H1 (cell line): ENCODE data around the gene NRROS. TPM values are rescaled to one million over a fixed set of nuclear protein-coding genes. Genes with fewer than 3 reads are reported as not detected.

Experiments used
- CTCF ChIA-PET: fragments of 300-600 bp; sonication (Branson Sonifier 250); formaldehyde crosslinking; loops from one replicate; lab custom pipeline; 2021; ENCODE audit not compliant: partially characterized antibody; lab: Charles Lee
- POLR2A ChIA-PET: fragments of 300-600 bp; sonication (Branson Sonifier 250); formaldehyde crosslinking; loops from one replicate; lab custom pipeline; 2021; ENCODE audit warnings: inconsistent platforms; ENCODE audit not compliant: partially characterized antibody; lab: Charles Lee
- DNase-seq, 2 experiments: peaks; one replicate each; pipeline versions ENCODE4 v3.0.0 to v3.0.0-alpha.2; 2010 to 2022; ENCODE audit warnings: low spot score in 2 of 2, low read depth in 1 of 2, mixed read lengths in 1 of 2
- FAIRE-seq: peaks from 2 replicates; lab custom pipeline; 2011; peaks lifted over from hg19 to GRCh38; lab: Jason Lieb, UNC
- H2AFZ ChIP-seq: 2 replicates; pipeline ENCODE4 v1.8.1; 2012; ENCODE audit warnings: low read length, inconsistent platforms
- H2AK5ac ChIP-seq: 2 replicates; pipeline ENCODE4 v1.6.1; 2013; ENCODE audit warnings: low read depth, low read length
- H2BK120ac ChIP-seq: replicated peaks from 2 replicates; pipeline ENCODE3; 2013; ENCODE audit warnings: low read depth, low read length, inconsistent platforms
- H2BK12ac ChIP-seq: 2 replicates; pipeline ENCODE4 v1.6.1; 2013; ENCODE audit warnings: low read depth, low read length
- H2BK15ac ChIP-seq: 2 replicates; pipeline ENCODE4 v1.6.1; 2013; ENCODE audit warnings: low read length
- H2BK20ac ChIP-seq: 2 replicates; pipeline ENCODE4 v1.6.1; 2013; ENCODE audit warnings: low read length
- H2BK5ac ChIP-seq: 2 replicates; pipeline ENCODE4 v1.6.1; 2013; ENCODE audit warnings: low read depth, low read length
- H3K14ac ChIP-seq: 2 replicates; pipeline ENCODE4 v1.6.1; 2013; ENCODE audit warnings: inconsistent platforms; ENCODE audit not compliant: insufficient read length
- H3K18ac ChIP-seq: 2 replicates; pipeline ENCODE4 v1.6.1; 2013; ENCODE audit warnings: low read length; ENCODE audit errors: extremely low read depth
- H3K23ac ChIP-seq: 2 replicates; pipeline ENCODE4 v1.6.1; 2013; ENCODE audit warnings: inconsistent platforms; ENCODE audit not compliant: insufficient read length
- H3K23me2 ChIP-seq: 2 replicates; pipeline ENCODE4 v1.6.1; 2013; ENCODE audit warnings: low read depth, low read length
- H3K27ac ChIP-seq: 2 replicates; pipeline ENCODE4 v1.6.1; 2011; ENCODE audit warnings: low read depth, low read length, inconsistent platforms
- H3K27me3 ChIP-seq, 4 experiments: replicated peaks in 1 of 4; 1 replicate in 1 of 4; 2 replicates in 3 of 4; pipeline versions ENCODE4 v1.6.1 to v1.8.1; 2011 to 2013; ENCODE audit warnings: low read length in 3 of 4, mild to moderate bottlenecking in 3 of 4, inconsistent platforms in 2 of 4, mixed read lengths in 2 of 4, moderate library complexity in 1 of 4; ENCODE audit not compliant: control insufficient read depth in 3 of 4, insufficient read depth in 3 of 4; ENCODE audit errors: extremely low read depth in 1 of 4
- H3K36me3 ChIP-seq, 4 experiments: 2 replicates each; pipeline versions ENCODE4 v1.6.1 to v1.8.1; 2011 to 2013; ENCODE audit warnings: mild to moderate bottlenecking in 4 of 4, low read length in 3 of 4, moderate library complexity in 2 of 4, control low read depth in 1 of 4, inconsistent platforms in 1 of 4; ENCODE audit not compliant: insufficient read depth in 4 of 4, control insufficient read depth in 2 of 4
- H3K4ac ChIP-seq: replicated peaks from 2 replicates; pipeline ENCODE3; 2013; ENCODE audit warnings: low read length, low read depth, mixed read lengths, inconsistent platforms; ENCODE audit not compliant: insufficient read length
- H3K4me1 ChIP-seq, 4 experiments: replicated peaks in 1 of 4; 1 replicate in 1 of 4; 2 replicates in 3 of 4; pipeline versions ENCODE4 v1.6.1 to v1.8.1; 2011 to 2013; ENCODE audit warnings: low read length in 3 of 4, inconsistent platforms in 2 of 4, mixed read lengths in 1 of 4; ENCODE audit not compliant: insufficient read depth in 4 of 4, control insufficient read depth in 3 of 4
- H3K4me2 ChIP-seq, 2 experiments: 2 replicates each; pipeline versions ENCODE4 v1.6.1 to v1.8.1; 2011 to 2013; ENCODE audit warnings: low read depth in 2 of 2, low read length in 2 of 2, control low read depth in 1 of 2, inconsistent platforms in 1 of 2, mild to moderate bottlenecking in 1 of 2; ENCODE audit not compliant: insufficient read depth in 1 of 2
- H3K4me3 ChIP-seq, 4 experiments: fragments of 200-600, 300-600 bp in 1 of 4; sonication (generic), shearing (Covaris generic), sonication (Bioruptor Twin) in 1 of 4; 2 replicates each; pipeline versions ENCODE4 v1.5.1 to v1.8.1; 2011 to 2016; ENCODE audit warnings: low read length in 4 of 4, low read depth in 3 of 4, control low read depth in 2 of 4, inconsistent platforms in 2 of 4, mild to moderate bottlenecking in 2 of 4, mixed read lengths in 1 of 4, moderate library complexity in 1 of 4; ENCODE audit not compliant: insufficient read depth in 2 of 4; ENCODE audit errors: extremely low read depth in 1 of 4
- H3K56ac ChIP-seq: replicated peaks from 2 replicates; pipeline ENCODE3; 2013; ENCODE audit warnings: low read depth, mild to moderate bottlenecking, mixed read lengths, low read length, inconsistent platforms; ENCODE audit not compliant: insufficient read length
- H3K79me1 ChIP-seq: 2 replicates; pipeline ENCODE4 v1.6.1; 2013; ENCODE audit warnings: low read depth, low read length, control low read depth
- H3K79me2 ChIP-seq, 2 experiments: 2 replicates each; pipeline versions ENCODE4 v1.6.1 to v1.8.1; 2012 to 2013; ENCODE audit warnings: low read length in 2 of 2, mild to moderate bottlenecking in 2 of 2, inconsistent platforms in 1 of 2; ENCODE audit not compliant: insufficient read depth in 2 of 2, control insufficient read depth in 1 of 2
- H3K9ac ChIP-seq, 4 experiments: replicated peaks in 1 of 4; 1 replicate in 1 of 4; 2 replicates in 3 of 4; pipeline versions ENCODE4 v1.6.1 to v1.8.1; 2011 to 2013; ENCODE audit warnings: low read depth in 3 of 4, low read length in 3 of 4, control low read depth in 2 of 4, mild to moderate bottlenecking in 2 of 4, moderate library complexity in 2 of 4, inconsistent platforms in 1 of 4; ENCODE audit errors: extremely low read depth in 1 of 4
- H3K9me3 ChIP-seq, 2 experiments: 2 replicates each; pipeline versions ENCODE4 v1.6.1 to v1.8.1; 2012 to 2013; ENCODE audit warnings: mild to moderate bottlenecking in 2 of 2, moderate library complexity in 2 of 2, control low read depth in 1 of 2, inconsistent platforms in 1 of 2, low read depth in 1 of 2, low read length in 1 of 2, mixed read lengths in 1 of 2; ENCODE audit not compliant: insufficient read depth in 2 of 2
- H4K20me1 ChIP-seq, 2 experiments: replicated peaks in 1 of 2; 2 replicates each; pipeline versions ENCODE3 to v1.8.1; 2011 to 2013; ENCODE audit warnings: inconsistent platforms in 2 of 2, low read length in 2 of 2, mild to moderate bottlenecking in 1 of 2; ENCODE audit not compliant: insufficient read depth in 2 of 2, control insufficient read depth in 1 of 2
- H4K5ac ChIP-seq: 2 replicates; pipeline ENCODE4 v1.6.1; 2013; ENCODE audit warnings: low read length, low read depth, mixed read lengths, inconsistent platforms; ENCODE audit not compliant: insufficient read length
- H4K8ac ChIP-seq: 2 replicates; pipeline ENCODE4 v1.8.0; 2013; ENCODE audit warnings: mild to moderate bottlenecking, moderate library complexity, low read length, inconsistent platforms; ENCODE audit not compliant: insufficient read depth; ENCODE audit errors: extremely low read depth
- H4K91ac ChIP-seq: replicated peaks from 2 replicates; pipeline ENCODE3; 2013; ENCODE audit warnings: low read length, mixed read lengths, inconsistent platforms; ENCODE audit not compliant: insufficient read length
- BACH1 ChIP-seq: IDR thresholded peaks from 2 replicates; pipeline ENCODE4 v1.6.1; 2012; ENCODE audit warnings: low read length, improper control_type of control experiment
- CBX5 ChIP-seq: fragments of 300-800, 300-1000 bp; sonication (generic); IDR thresholded peaks from 2 replicates; pipeline ENCODE4 v1.7.1; 2016; ENCODE audit warnings: antibody characterized with exemption, low read length, low read depth
- CEBPB ChIP-seq: IDR thresholded peaks from 2 replicates; pipeline ENCODE4 v1.6.1; 2012; ENCODE audit warnings: low read depth, low read length
- EGR1 ChIP-seq: IDR thresholded peaks from 2 replicates; pipeline ENCODE4 v1.6.1; 2011; ENCODE audit warnings: low read depth, low read length, borderline replicate concordance
- POU5F1 ChIP-seq: IDR thresholded peaks from 2 replicates; pipeline ENCODE4 v1.6.1; 2011; ENCODE audit warnings: low read depth, mild to moderate bottlenecking, low read length, moderate library complexity
- SIX5 ChIP-seq: IDR thresholded peaks from 2 replicates; pipeline ENCODE4 v1.6.1; 2011; ENCODE audit warnings: mild to moderate bottlenecking, low read depth, low read length
- WGBS, 2 experiments: shearing (Covaris generic) in 1 of 2; methylation state at CpG; one replicate each; pipeline versions ENCODE4 v1.1.6 to v1.1.7; 2013 to 2015; ENCODE audit warnings: low lambda C conversion rate in 2 of 2, mixed read lengths in 2 of 2, inconsistent platforms in 1 of 2, low coverage in 1 of 2, missing lambda C conversion rate in 1 of 2; ENCODE audit not compliant: insufficient replicate concordance in 2 of 2, insufficient coverage in 1 of 2, insufficient read length in 1 of 2; ENCODE audit errors: extremely low coverage in 1 of 2, missing lambda C conversion rate in 1 of 2; 5-methylcytosine and 5-hydroxymethylcytosine counted together
- polyA plus RNA-seq, 7 experiments: library from polyadenylated mRNA; depleted of rRNA in 3 of 7; stranded (reverse) in 5 of 7; unstranded in 2 of 7; fragments of >200 nt in 5 of 7; fragments of 200-250 nt in 2 of 7; gene quantifications; 1 replicate in 5 of 7; 2 replicates in 1 of 7; 4 replicates in 1 of 7; pipeline versions ENCODE4 v1.2.1 to v1.2.3, GENCODE V29; 2011 to 2013; ENCODE audit warnings: missing spikeins in 2 of 7, mixed read lengths in 2 of 7
- total RNA-seq: library from RNA; stranded (reverse); fragmentation: NEBNext Ultra II Directional; extraction: Animal tissue kit (Norgen Biotek cat#: 25700); gene quantifications from 2 replicates; pipeline ENCODE4 v1.2.1, GENCODE V29; 2021

NRROS gene
- total and polyA plus RNA-seq, 2 of the 8 experiments (the other 6 are each of a cell fraction or from before 2014, with no cell fraction given): 5.3 to 7.3 TPM

DNA sequence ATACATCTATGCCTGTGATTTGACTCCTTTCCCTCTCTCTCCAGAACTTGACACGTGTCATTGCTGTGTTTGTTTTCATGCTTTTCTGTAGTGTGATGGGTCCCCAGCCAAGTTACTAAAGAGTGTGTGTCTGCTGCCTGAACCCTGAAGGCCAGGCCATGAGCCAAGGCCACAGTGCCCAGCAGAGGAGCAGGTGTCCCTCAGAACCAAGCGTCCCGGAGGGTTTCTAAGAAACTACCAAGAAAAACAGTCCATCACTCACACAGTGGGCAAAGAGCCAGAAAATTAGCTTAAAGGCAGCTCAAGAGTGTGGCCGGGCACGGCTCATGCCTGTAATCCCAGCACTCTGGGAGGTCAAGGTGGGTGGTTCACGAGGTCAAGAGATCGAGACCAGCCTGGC, 35.8 kb upstream of the NRROS start:
- no peak overlapping the region for H4K8ac ChIP-seq
- H2BK5ac ChIP-seq: no peak overlapping the region
- no peak overlapping the region for H2BK120ac ChIP-seq
- H2AK5ac ChIP-seq: no peak overlapping the region
- H4K91ac ChIP-seq: no peak overlapping the region
- H3K56ac ChIP-seq: no peak overlapping the region
- no peak overlapping the region for H3K9ac ChIP-seq
- H3K4me1 ChIP-seq: no peaks in the 10 kb centered on the region
- H3K4me2 ChIP-seq: no peak overlapping the region
- POLR2A ChIA-PET: no interaction called here
- H3K4ac ChIP-seq: no peak overlapping the region
- H2AFZ ChIP-seq: no peak overlapping the region
- TF ChIP-seq CEBPB (no peak), POU5F1 (no peak), SIX5 (no peak), BACH1 (no peak), CBX5 (no peak), EGR1 (no peak)
- CTCF ChIA-PET: interaction anchor here (0.6 to 1.0 kb wide), 2 partner anchors 36 to 44 kb away, joined by 3 to 5 read pairs; no protein-coding TSS in a partner anchor
- H3K18ac ChIP-seq: no peak overlapping the region
- H2BK12ac ChIP-seq: no peak overlapping the region
- H3K36me3 ChIP-seq: no peaks in the 10 kb centered on the region
- H4K20me1 ChIP-seq: no peaks in the 10 kb centered on the region
- H3K27ac ChIP-seq: no peak overlapping the region
- no peak overlapping the region for H3K4me3 ChIP-seq
- FAIRE-seq: no peak
- no peak overlapping the region for H4K5ac ChIP-seq
- no peaks in the 10 kb centered on the region for H3K23me2 ChIP-seq
- no peak overlapping the region for H3K14ac ChIP-seq
- DNase-seq: peak in 1 of 2 experiments; percentile 27
- H3K23ac ChIP-seq: no peak overlapping the region
- no peaks in the 10 kb centered on the region for H3K79me2 ChIP-seq
- no peak overlapping the region for H2BK20ac ChIP-seq
- H3K9me3 ChIP-seq: no peaks in the 10 kb centered on the region
- H3K27me3 ChIP-seq: no peaks in the 10 kb centered on the region; a peak in 1 of 7 replicates
- H2BK15ac ChIP-seq: no peak overlapping the region
- 87% methylated on average over 7 of the region's 7 CpGs; no CpG with 5 or more reads in 1 of the 2 experiments for WGBS, 2 experiments
- no peaks in the 10 kb centered on the region for H3K79me1 ChIP-seq
